Skeletal muscle tissue (tissue), 4 donors: ENCODE measurements around the gene SOX30. TPM values are rescaled to one million over a fixed set of nuclear protein-coding genes. Genes with fewer than 3 reads are reported as not detected.
"Not testable (repeated sequence)": the region's sequence is repeated elsewhere in the genome, so short reads cannot be mapped to it uniquely, and the experiment has no call there.

Experiments used
- H3K27ac ChIP-seq: one replicate; pipeline ENCODE4 v1.7.0; 2013; ENCODE audit warnings: mild to moderate bottlenecking, low read depth, low read length, inconsistent platforms
- H3K27me3 ChIP-seq, 3 donors: one replicate each; pipeline ENCODE4 v1.7.0; 2013; ENCODE audit warnings: low read length in 3 of 3; ENCODE audit not compliant: control insufficient read depth in 3 of 3, insufficient read depth in 3 of 3
- H3K36me3 ChIP-seq, 3 donors: one replicate each; pipeline ENCODE4 v1.7.0; 2013; ENCODE audit warnings: low read length in 3 of 3; ENCODE audit not compliant: control insufficient read depth in 3 of 3, insufficient read depth in 3 of 3
- H3K4me1 ChIP-seq, 3 donors: one replicate each; pipeline ENCODE4 v1.7.0; 2013; ENCODE audit warnings: low read length in 3 of 3, mild to moderate bottlenecking in 3 of 3; ENCODE audit not compliant: control insufficient read depth in 3 of 3, insufficient read depth in 3 of 3
- H3K4me3 ChIP-seq, 3 donors: one replicate each; pipeline ENCODE4 v1.7.0; 2013; ENCODE audit warnings: low read length in 3 of 3
- H3K9ac ChIP-seq, 3 donors: one replicate each; pipeline ENCODE4 v1.7.0; 2013; ENCODE audit warnings: low read length in 3 of 3, mild to moderate bottlenecking in 3 of 3, moderate library complexity in 2 of 3, low read depth in 1 of 3
- H3K9me3 ChIP-seq, 3 donors: one replicate each; pipeline ENCODE4 v1.7.0; 2013; ENCODE audit warnings: low read length in 3 of 3; ENCODE audit not compliant: control insufficient read depth in 3 of 3
- total RNA-seq: library from RNA; depleted of rRNA; stranded (reverse); fragments of >200 nt; gene quantifications from one replicate; pipeline ENCODE4 v1.2.3, GENCODE V29; 2014
- donor health status: Osteomylitis.

Gene SOX30
- not detected for total RNA-seq

DNA sequence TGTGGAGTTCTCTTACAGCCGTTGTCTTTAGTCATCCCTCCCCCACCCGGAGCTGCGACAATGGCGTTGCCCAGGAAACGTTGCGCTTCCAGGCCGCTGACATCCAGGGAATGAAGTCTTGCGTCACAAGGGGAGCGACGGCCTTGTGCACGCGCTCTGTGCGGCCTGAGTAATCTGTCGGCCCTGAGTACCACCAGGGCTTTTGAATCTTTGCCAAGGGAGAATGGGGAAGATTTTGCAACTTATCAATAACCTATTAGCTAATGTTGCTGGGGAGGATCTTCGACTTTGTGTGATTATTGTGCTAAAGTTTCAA is at the start of gene SOX30:
TSS of gene SOX30 (minus strand) at position 62 of the 316 bp plus-strand sequence. CDS start 360 bp downstream, outside the sequence.
- Histone ChIP-seq H3K27me3 (peaks cover 2 to 8% (median 7%) of the 10 kb centered on the region in 3 donors), H3K27ac (no peak within 1 kb of the TSS), H3K9me3 (peaks cover 0 to 5% (median 0%) of the 10 kb centered on the region in 3 donors), H3K9ac (peak within 1 kb of the TSS in 1 of 3 donors; percentile 33), H3K36me3 (no peaks in the 10 kb centered on the region), H3K4me3 (peak within 1 kb of the TSS; percentile 43 to 66 (median 52)), H3K4me1 (no peaks in the 10 kb centered on the region)

DNA sequence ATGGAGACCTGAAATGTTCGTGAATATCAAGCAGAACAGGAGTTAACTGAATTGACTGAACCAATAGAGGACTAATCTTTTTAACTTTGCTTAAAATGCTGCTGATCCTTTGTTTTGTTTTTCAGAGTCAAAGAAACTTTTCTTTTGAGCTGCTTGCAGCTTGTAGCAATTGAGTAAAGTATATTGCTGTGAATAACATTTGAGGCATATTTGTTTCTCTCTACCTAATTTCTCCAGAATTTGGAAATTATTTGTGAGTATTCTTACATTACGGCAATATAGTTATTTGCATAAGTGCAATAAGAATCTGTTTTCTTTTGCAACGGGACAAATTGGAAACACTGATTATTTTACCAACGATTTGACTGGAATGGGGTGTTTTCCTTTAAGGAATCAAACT is 46.4 kb upstream of the SOX30 start:
- H3K27ac ChIP-seq, H3K27me3 ChIP-seq, H3K4me3 ChIP-seq, H3K4me1 ChIP-seq, H3K36me3 ChIP-seq, H3K9ac ChIP-seq, H3K9me3 ChIP-seq: not testable (repeated sequence)

DNA sequence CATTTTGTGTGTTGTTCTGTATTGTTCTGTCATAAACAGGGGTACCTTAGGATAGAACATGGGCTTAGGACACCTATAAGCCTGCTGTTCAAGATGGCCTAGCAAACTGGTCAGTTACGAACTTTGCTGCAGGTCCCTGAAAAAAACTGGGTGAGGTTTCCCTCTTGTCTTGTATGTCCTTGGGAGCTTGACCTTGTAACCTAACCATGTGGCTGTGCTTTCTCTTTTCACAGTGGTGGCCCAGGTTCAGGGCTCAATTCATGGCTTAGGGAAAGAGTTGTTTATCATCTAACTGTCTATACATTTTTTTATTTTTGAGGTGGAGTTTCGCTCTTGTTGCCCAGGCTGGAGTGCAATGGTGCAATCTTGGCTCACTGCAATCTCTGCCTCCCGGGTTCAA is 43.9 kb upstream of the SOX30 start:
- H3K9ac ChIP-seq = not testable (repeated sequence)

DNA sequence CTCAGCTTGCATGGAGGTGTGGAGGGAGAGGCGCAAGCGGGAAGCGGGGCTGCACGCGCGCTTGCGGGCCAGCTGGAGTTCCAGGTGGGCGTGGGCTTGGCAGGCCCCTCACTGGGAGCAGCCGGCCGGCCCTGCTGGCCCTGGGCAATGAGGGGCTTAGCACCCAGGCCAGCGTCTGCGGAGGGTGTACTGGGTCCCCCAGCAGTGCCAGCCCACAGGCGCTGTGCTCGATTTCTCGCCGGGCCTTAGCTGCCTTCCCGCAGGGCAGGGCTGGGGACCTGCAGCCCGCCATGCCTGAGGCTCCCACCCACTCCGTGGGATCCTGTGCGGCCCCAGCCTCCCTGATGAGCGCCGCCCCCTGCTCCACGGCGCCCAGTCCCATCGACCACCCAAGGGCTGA is 41.6 kb upstream of the SOX30 start:
- H3K4me1 ChIP-seq, H3K9me3 ChIP-seq, H3K36me3 ChIP-seq, H3K27me3 ChIP-seq, H3K4me3 ChIP-seq, H3K27ac ChIP-seq, H3K9ac ChIP-seq: not testable (repeated sequence)

More for the DNA sequence above, 43.9 kb upstream of the SOX30 start:
- H3K4me3 ChIP-seq, H3K27ac ChIP-seq, H3K9me3 ChIP-seq, H3K27me3 ChIP-seq, H3K36me3 ChIP-seq, H3K4me1 ChIP-seq: not testable (repeated sequence)

DNA sequence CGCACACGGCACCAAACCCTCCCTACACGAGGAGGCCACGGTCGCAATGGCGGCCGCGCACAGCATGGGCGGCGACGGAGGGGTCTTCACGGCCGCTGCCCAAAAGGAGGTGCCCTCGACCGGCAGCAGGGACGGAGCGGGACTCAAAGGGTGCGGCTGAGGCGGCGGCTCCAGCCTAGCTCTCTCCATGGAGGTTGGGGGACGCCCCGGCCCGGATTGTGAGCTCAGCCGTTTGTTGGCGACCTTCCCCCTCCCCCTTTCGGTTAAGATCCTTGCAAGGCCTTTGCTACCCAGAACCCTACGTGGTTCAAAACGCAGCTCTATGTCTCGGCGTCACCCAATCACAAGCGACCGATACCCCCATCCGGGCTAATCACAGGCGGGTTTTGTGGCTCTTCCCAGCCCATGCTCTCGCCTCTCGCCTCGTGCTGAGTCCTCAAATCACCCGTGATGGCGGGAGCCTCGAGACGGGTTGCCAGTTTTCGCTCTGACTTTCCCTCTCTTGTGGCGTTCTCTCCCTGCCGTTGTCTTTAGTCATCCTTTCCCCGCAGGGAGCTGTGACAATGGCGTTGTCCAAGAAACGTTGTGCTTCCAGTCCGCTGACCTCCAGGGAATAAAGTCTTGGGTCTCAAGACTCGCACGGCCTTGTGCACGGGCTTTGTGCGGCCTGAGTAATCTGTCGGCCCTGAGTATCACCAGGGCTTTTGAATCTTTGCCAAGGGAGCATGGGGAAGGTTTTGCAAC is 38.6 kb upstream of the SOX30 start:
- Histone ChIP-seq H3K4me1 (no peaks in the 10 kb centered on the region), H3K27me3 (peaks cover 0 to 3% (median 0%) of the 10 kb centered on the region in 3 donors), H3K4me3 (no peak overlapping the region), H3K36me3 (no peaks in the 10 kb centered on the region), H3K9ac (no peak overlapping the region), H3K9me3 (no peaks in the 10 kb centered on the region), H3K27ac (no peak overlapping the region)

DNA sequence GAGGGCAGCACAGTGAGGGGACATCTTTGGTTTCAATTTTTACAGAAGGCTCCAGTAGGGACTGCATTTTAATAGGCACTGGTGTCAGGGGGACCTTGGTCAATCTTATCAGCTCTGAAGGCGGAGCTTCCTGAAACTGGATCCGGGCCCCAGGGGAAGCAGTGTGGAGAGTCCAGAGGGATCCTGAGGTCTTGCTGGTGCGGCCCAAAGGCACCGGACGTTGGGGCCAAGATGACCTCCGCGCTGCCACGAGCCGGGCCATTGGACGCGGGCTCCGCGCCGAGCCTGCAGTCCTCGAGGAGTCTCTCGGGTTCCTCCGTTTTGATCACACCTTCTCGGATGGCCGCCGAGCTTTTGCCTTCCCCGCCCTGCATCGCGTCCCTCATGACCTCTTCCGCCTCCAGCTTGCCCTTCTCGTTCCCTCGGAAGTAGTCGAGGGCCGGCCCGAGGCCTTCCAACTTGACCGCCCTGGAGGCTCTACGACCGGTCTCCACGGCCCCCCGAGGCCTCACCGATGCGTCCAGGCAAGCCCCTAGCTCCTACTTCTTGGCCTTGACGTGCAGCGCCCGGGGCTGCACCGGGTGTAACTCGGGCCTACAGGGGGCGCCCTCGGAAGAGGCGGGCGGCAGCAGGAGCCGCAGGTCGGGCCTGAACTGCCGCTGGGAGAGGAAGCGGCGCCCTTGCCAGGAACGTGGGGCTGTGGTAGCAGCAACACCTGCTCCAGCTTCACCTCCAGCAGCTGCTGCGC is 37.9 kb upstream of the SOX30 start:
- H3K9me3 ChIP-seq = no peaks in the 10 kb centered on the region
- H3K4me1 ChIP-seq = no peaks in the 10 kb centered on the region
- no peak overlapping the region for H3K27ac ChIP-seq
- no peak overlapping the region for H3K4me3 ChIP-seq
- no peaks in the 10 kb centered on the region for H3K36me3 ChIP-seq
- no peak overlapping the region for H3K9ac ChIP-seq
- peaks cover 0 to 3% (median 0%) of the 10 kb centered on the region in 3 donors for H3K27me3 ChIP-seq

DNA sequence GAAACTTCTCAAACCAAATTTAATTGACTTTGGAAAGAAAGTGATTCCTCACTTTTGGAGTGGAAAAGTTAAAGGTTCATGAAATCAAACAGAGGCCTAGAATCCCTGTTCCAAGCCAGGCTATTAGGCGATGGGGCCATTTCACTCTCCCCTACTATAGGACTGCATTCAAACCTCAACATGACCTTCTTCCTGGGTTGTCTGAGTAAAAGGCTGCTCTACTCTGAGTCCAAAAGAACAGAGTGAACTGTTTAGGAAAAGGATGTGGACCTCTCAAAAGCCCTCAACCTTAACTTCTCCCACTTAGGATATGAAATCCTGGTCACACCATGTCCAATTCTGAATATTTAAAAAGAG is 34.9 kb upstream of the SOX30 start:
- H3K9ac ChIP-seq = no peak overlapping the region
- H3K9me3 ChIP-seq = no peaks in the 10 kb centered on the region
- H3K4me3 ChIP-seq = no peak overlapping the region
- peaks cover 0 to 3% (median 0%) of the 10 kb centered on the region in 3 donors for H3K27me3 ChIP-seq
- H3K36me3 ChIP-seq = no peaks in the 10 kb centered on the region
- H3K27ac ChIP-seq = no peak overlapping the region
- no peaks in the 10 kb centered on the region for H3K4me1 ChIP-seq

DNA sequence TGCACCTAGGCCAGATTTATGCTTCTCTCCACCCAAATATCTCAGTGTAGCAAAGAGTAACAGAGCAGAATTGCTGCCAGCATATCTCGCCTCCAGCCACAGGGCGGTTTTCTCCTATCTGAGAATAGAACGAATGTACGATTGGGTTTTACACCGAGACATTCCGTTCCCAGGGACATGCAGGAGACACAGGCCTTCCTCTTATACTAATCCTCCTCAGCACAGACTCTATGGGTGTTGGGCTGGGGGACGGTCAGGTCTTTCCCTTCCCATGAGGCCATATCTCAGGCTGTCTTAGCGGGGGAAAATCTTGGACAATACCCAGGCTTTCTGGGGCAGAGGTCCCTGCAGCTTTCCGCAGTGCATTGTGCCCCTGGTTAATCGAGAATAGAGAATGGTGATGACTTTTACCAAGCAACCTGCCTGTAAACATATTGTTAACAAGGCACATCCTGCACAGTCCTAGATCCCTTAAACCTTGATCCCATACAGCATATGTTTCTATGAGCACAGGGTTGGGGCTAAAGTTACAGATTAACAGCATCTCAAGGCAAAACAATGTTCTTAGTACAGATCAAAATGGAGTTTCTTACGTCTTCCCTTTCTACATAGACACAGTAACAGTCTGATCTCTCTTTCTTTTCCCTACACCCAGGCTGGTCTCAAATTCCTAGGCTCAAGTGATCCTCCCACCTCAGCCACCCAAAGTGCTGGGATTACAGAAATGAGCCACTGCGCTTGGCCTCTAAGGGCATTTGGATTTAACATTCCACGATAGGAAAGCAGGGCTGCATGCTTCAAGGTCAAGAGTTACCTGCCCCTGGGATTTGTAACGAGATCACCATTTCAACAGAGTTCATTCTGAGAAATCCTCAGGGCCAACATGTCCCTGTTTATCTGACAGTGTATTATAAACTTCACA is 34.3 kb upstream of the SOX30 start:
- not testable (repeated sequence) for H3K27ac ChIP-seq, H3K27me3 ChIP-seq, H3K4me1 ChIP-seq, H3K9ac ChIP-seq, H3K4me3 ChIP-seq, H3K9me3 ChIP-seq, H3K36me3 ChIP-seq

DNA sequence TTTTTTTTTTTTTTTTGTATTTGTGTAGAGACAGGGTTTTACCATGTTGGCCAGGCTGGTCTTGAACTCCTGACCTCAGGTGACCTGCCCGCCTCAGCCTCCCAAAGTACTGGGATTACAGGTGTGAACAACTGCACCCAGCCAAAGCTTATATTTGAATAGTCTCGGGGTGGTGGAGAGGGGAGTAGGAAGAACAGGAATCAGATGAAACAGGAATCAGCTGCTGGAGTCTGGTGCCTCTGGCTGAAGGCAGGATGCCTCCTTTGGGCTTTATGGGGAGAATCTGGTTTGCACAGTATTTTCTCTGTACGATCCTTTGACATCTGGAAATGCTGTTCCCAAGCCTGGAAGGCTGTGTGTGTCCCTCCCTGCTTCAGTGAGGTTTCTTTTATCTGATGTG is 30.0 kb upstream of the SOX30 start:
- Histone ChIP-seq H3K27me3 (no peaks in the 10 kb centered on the region), H3K36me3 (no peaks in the 10 kb centered on the region), H3K27ac (no peak overlapping the region), H3K4me3 (no peak overlapping the region), H3K9me3 (no peaks in the 10 kb centered on the region), H3K4me1 (no peaks in the 10 kb centered on the region), H3K9ac (no peak overlapping the region)

DNA sequence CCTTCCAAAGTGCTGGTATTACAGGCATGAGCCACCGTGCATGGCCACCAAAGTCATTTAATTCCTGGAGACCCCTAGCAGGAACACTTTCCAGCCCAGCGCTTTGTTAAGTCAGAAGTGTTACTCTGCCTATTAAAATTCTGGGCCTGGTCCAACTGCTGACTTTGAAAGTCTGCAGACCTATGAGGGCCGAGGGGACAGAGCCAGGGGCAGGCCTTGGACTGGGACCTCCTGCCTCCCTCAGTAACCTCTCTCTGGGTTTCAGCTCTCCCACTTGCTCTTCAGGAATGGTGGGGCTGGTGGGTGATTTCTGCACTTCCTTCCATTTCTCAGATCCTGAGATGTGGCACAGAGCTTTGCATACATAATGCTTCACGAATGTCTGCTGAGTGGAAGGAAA is 28.8 kb upstream of the SOX30 start:
- no peak overlapping the region for H3K9ac ChIP-seq
- H3K36me3 ChIP-seq = no peaks in the 10 kb centered on the region
- no peaks in the 10 kb centered on the region for H3K4me1 ChIP-seq
- no peaks in the 10 kb centered on the region for H3K27me3 ChIP-seq
- no peaks in the 10 kb centered on the region for H3K9me3 ChIP-seq
- H3K27ac ChIP-seq = no peak overlapping the region
- H3K4me3 ChIP-seq = no peak overlapping the region
